Inferior parietal cortex (tissue), 1 donor: ENCODE results near the gene TUFT1.
A peak's percentile ranks its signal among the peaks of the same experiment; 100 is the strongest.
"Not testable (repeated sequence)": the region's sequence is repeated elsewhere in the genome, so short reads cannot be mapped to it uniquely, and the experiment has no call there.

Experiments used
- DNase-seq: peaks from one replicate; pipeline ENCODE4 v3.0.0-alpha.2; 2016; ENCODE audit errors: extremely low spot score

The TUFT1 gene

GRCh38 chr1:151579436-151580225 is 39.5 kb downstream of the TUFT1 start:
- DNase-seq: no peak

- no peak for DNase-seq
Measured at GRCh38 chr1:151581451-151581850, 41.3 kb downstream of the TUFT1 start.

GRCh38 chr1:151581921-151582320 is 41.8 kb downstream of the TUFT1 start:
- DNase-seq: no peak

GRCh38 chr1:151583796-151584195 is 43.7 kb downstream of the TUFT1 start:
- DNase-seq: no peak

- DNase-seq: no peak
Measured at GRCh38 chr1:151584278-151584677, 44.2 kb downstream of the TUFT1 start.

GRCh38 chr1:151584780-151585179 is 44.7 kb downstream of the TUFT1 start:
- DNase-seq: no peak

GRCh38 chr1:151585622-151586021 is 45.5 kb downstream of the TUFT1 start:
- DNase-seq: no peak

GRCh38 chr1:151590961-151591360 is 50.9 kb downstream of the TUFT1 start:
- no peak for DNase-seq

- no peak for DNase-seq
Measured at GRCh38 chr1:151593730-151594129, 53.6 kb downstream of the TUFT1 start.

- peak; percentile 71 for DNase-seq
Measured at GRCh38 chr1:151594143-151594625, 54.1 kb downstream of the TUFT1 start.

- DNase-seq: no peak
Measured at GRCh38 chr1:151596166-151596953, 56.3 kb downstream of the TUFT1 start.

GRCh38 chr1:151602550-151602949 is 62.4 kb downstream of the TUFT1 start:
- DNase-seq: not testable (repeated sequence)

- DNase-seq: no peak
Measured at GRCh38 chr1:151604291-151604690, 64.2 kb downstream of the TUFT1 start.

- no peak for DNase-seq
Measured at GRCh38 chr1:151606384-151606783, 66.3 kb downstream of the TUFT1 start.

GRCh38 chr1:151606857-151607256 is 66.7 kb downstream of the TUFT1 start:
- DNase-seq: no peak

- DNase-seq: no peak
Measured at GRCh38 chr1:151610142-151610541, 70.0 kb downstream of the TUFT1 start.

- peak; percentile 44 for DNase-seq
Measured at GRCh38 chr1:151611288-151611790, 71.2 kb downstream of the TUFT1 start.

- DNase-seq: peak; percentile 89
Measured at GRCh38 chr1:151611832-151612500, 71.9 kb downstream of the TUFT1 start, which contains the start of gene SNX27. TSS of gene SNX27 (plus strand) at chr1:151612050. CDS start at chr1:151612202, 152 bp downstream.

GRCh38 chr1:151612501-151613281 is 72.6 kb downstream of the TUFT1 start:
- no peak for DNase-seq

- no peak for DNase-seq
Measured at GRCh38 chr1:151613282-151613780, 73.2 kb downstream of the TUFT1 start.
